GM10266 (cell line): Measurements from ENCODE around the gene PTEN.
"Not testable (repeated sequence)": the region's sequence is repeated elsewhere in the genome, so short reads cannot be mapped to it uniquely, and the experiment has no call there.

Experiments used
- DNase-seq: peaks from one replicate; pipeline ENCODE4 v3.0.0; 2012; ENCODE audit errors: extremely low spot score
- CTCF ChIP-seq: IDR thresholded peaks from 2 replicates; pipeline ENCODE4 v1.5.1; 2012; ENCODE audit warnings: mild to moderate bottlenecking, low read depth; ENCODE audit not compliant: control insufficient read depth, insufficient read depth; ENCODE audit errors: missing control alignments

PTEN gene

GRCh38 chr10:87847550-87847949 lies 15.9 kb upstream of the PTEN start:
- no peak for DNase-seq
- no peak for TF ChIP-seq CTCF

- no peak for DNase-seq
- TF ChIP-seq CTCF, result no peak
Observed at GRCh38 chr10:87849001-87849400, 14.4 kb upstream of the PTEN start.

- peak; percentile 40 for DNase-seq
- TF ChIP-seq CTCF, result peak; percentile 55
Observed at GRCh38 chr10:87850742-87851205, 12.7 kb upstream of the PTEN start.

GRCh38 chr10:87852089-87852488 lies 11.3 kb upstream of the PTEN start:
- no peak for DNase-seq

GRCh38 chr10:87855247-87855646 lies 8.2 kb upstream of the PTEN start:
- not testable (repeated sequence) for DNase-seq

More at GRCh38 chr10:87852089-87852488, 11.3 kb upstream of the PTEN start:
- TF ChIP-seq CTCF, result no peak

- DNase-seq, result not testable (repeated sequence)
Observed at GRCh38 chr10:87855665-87856064, 7.8 kb upstream of the PTEN start.

- peak; percentile 65 for TF ChIP-seq CTCF
- peak; percentile 62 for DNase-seq
Observed at GRCh38 chr10:87860156-87860795, 3.1 kb upstream of the PTEN start.

GRCh38 chr10:87860816-87861403 lies 2.5 kb upstream of the PTEN start:
- TF ChIP-seq CTCF, result no peak
- peak; percentile 18 for DNase-seq
